IMR-90 (cell line): ENCODE data around the gene KIF3B. TPM values are rescaled to one million over a fixed set of nuclear protein-coding genes. Genes with fewer than 3 reads are reported as not detected.

Experiments used
- ATAC-seq: fragments of 200-7000 bp; cut with Tn5 transposase; 2 replicates; pipeline ENCODE4 v1.9.1; 2020; ENCODE audit warnings: low read depth, mild to moderate bottlenecking, moderate library complexity
- BruUV-seq: library from RNA; stranded (reverse); fragments of 400-500 nt; replicated peaks from 2 replicates; lab custom pipeline; 2021; lab: Mats Ljungman, UMichigan
- CTCF ChIA-PET: fragments of 300-600 bp; formaldehyde crosslinking; extraction: SDS; loops from one replicate; lab custom pipeline; 2021; ENCODE audit warnings: antibody characterized with exemption; lab: Yijun Ruan, JAX
- POLR2A ChIA-PET: fragments of 300-600 bp; sonication (Branson Sonifier 250); formaldehyde crosslinking; loops from one replicate; lab custom pipeline; 2022; ENCODE audit warnings: antibody characterized with exemption; ENCODE audit not compliant: unreplicated experiment; lab: Charles Lee
- DNase-seq: peaks from one replicate; pipeline ENCODE4 v3.0.0; 2013
- H2AFZ ChIP-seq: replicated peaks from 2 replicates; pipeline ENCODE3; 2013; ENCODE audit warnings: low read length, mild to moderate bottlenecking; ENCODE audit not compliant: poor library complexity
- H2AK5ac ChIP-seq: 2 replicates; pipeline ENCODE4 v1.6.1; 2013; ENCODE audit warnings: low read depth, low read length, inconsistent platforms
- H2AK9ac ChIP-seq: replicated peaks from 2 replicates; pipeline ENCODE3; 2013; ENCODE audit warnings: mild to moderate bottlenecking, low read depth, low read length, moderate library complexity; ENCODE audit not compliant: poor library complexity
- H2BK120ac ChIP-seq: 2 replicates; pipeline ENCODE4 v1.6.1; 2013; ENCODE audit warnings: low read depth, low read length, inconsistent platforms
- H2BK15ac ChIP-seq: 3 replicates; pipeline ENCODE4 v1.6.1; 2013; ENCODE audit warnings: low read depth, low read length, inconsistent platforms
- H2BK20ac ChIP-seq: 2 replicates; pipeline ENCODE4 v1.6.1; 2013; ENCODE audit warnings: low read depth, mild to moderate bottlenecking, inconsistent platforms, low read length, moderate library complexity
- H2BK5ac ChIP-seq: 2 replicates; pipeline ENCODE4 v1.6.1; 2013; ENCODE audit warnings: mild to moderate bottlenecking, low read depth, low read length, inconsistent platforms; ENCODE audit not compliant: poor library complexity, severe bottlenecking
- H3K14ac ChIP-seq: replicated peaks from 2 replicates; pipeline ENCODE4 v1.6.1; 2013; ENCODE audit warnings: low read depth, low read length, inconsistent platforms
- H3K18ac ChIP-seq: 2 replicates; pipeline ENCODE4 v1.6.1; 2013; ENCODE audit warnings: low read depth, low read length, control low read depth
- H3K23ac ChIP-seq: 2 replicates; pipeline ENCODE4 v1.6.1; 2013; ENCODE audit warnings: low read depth, low read length, inconsistent platforms
- H3K27ac ChIP-seq: 2 replicates; pipeline ENCODE4 v1.5.1; 2013; ENCODE audit warnings: mild to moderate bottlenecking, control low read depth, low read length; ENCODE audit not compliant: insufficient read depth
- H3K27me3 ChIP-seq: 2 replicates; pipeline ENCODE4 v1.6.1; 2013; ENCODE audit warnings: low read length; ENCODE audit not compliant: control insufficient read depth, insufficient read depth
- H3K36me3 ChIP-seq: 2 replicates; pipeline ENCODE4 v1.6.1; 2013; ENCODE audit warnings: low read length, mixed read lengths; ENCODE audit not compliant: control insufficient read depth, insufficient read depth
- H3K4ac ChIP-seq: 2 replicates; pipeline ENCODE4 v1.6.1; 2013; ENCODE audit warnings: low read depth, low read length, inconsistent platforms
- H3K4me1 ChIP-seq: 2 replicates; pipeline ENCODE4 v1.6.1; 2013; ENCODE audit warnings: low read length, mixed read lengths; ENCODE audit not compliant: control insufficient read depth, insufficient read depth
- H3K4me2 ChIP-seq: 2 replicates; pipeline ENCODE4 v1.6.1; 2013; ENCODE audit warnings: low read depth, mild to moderate bottlenecking, control low read depth, low read length, moderate library complexity
- H3K4me3 ChIP-seq: 2 replicates; pipeline ENCODE4 v1.5.1; 2013; ENCODE audit warnings: low read depth, mild to moderate bottlenecking, control low read depth, low read length, moderate library complexity; ENCODE audit not compliant: insufficient read depth
- H3K56ac ChIP-seq: 2 replicates; pipeline ENCODE4 v1.6.1; 2013; ENCODE audit warnings: low read length, inconsistent platforms; ENCODE audit not compliant: insufficient read depth; ENCODE audit errors: extremely low read depth
- H3K79me1 ChIP-seq, 2 experiments: 2 replicates each; pipeline ENCODE4 v1.6.1; 2013; ENCODE audit warnings: low read length in 2 of 2, inconsistent platforms in 1 of 2, low read depth in 1 of 2
- H3K9ac ChIP-seq: 2 replicates; pipeline ENCODE4 v1.6.1; 2013; ENCODE audit warnings: low read depth, low read length, control low read depth
- H3K9me1 ChIP-seq: 2 replicates; pipeline ENCODE4 v1.6.1; 2013; ENCODE audit warnings: low read length, inconsistent platforms; ENCODE audit not compliant: insufficient read depth
- H3K9me3 ChIP-seq: 2 replicates; pipeline ENCODE4 v1.6.1; 2013; ENCODE audit warnings: low read length; ENCODE audit not compliant: control insufficient read depth, insufficient read depth
- H4K20me1 ChIP-seq: 2 replicates; pipeline ENCODE4 v1.6.1; 2013; ENCODE audit warnings: low read length, inconsistent platforms; ENCODE audit not compliant: insufficient read depth
- H4K5ac ChIP-seq: 2 replicates; pipeline ENCODE4 v1.6.1; 2013; ENCODE audit warnings: mild to moderate bottlenecking, low read depth, low read length, control low read depth
- H4K8ac ChIP-seq, 2 experiments: 2 replicates each; pipeline ENCODE4 v1.6.1; 2013; ENCODE audit warnings: low read depth in 2 of 2, low read length in 2 of 2, control low read depth in 1 of 2, inconsistent platforms in 1 of 2
- H4K91ac ChIP-seq: 2 replicates; pipeline ENCODE4 v1.6.1; 2013; ENCODE audit warnings: low read depth, low read length, inconsistent platforms; ENCODE audit not compliant: insufficient read depth
- CEBPB ChIP-seq: IDR thresholded peaks from 2 replicates; pipeline ENCODE4 v1.6.1; 2012; ENCODE audit warnings: low read depth, low read length, improper control_type of control experiment
- CHD1 ChIP-seq: IDR thresholded peaks from 2 replicates; pipeline ENCODE4 v1.6.1; 2012; ENCODE audit warnings: low read depth, low read length, improper control_type of control experiment
- MAZ ChIP-seq: IDR thresholded peaks from 2 replicates; pipeline ENCODE4 v1.6.1; 2012; ENCODE audit warnings: low read depth, mild to moderate bottlenecking, low read length, improper control_type of control experiment, moderate library complexity, borderline replicate concordance
- NFE2L2 ChIP-seq: fragments of 150-350 bp; IDR thresholded peaks from 2 replicates; pipeline ENCODE4 v1.6.1; 2016; ENCODE audit warnings: low read depth, mild to moderate bottlenecking, low read length
- RCOR1 ChIP-seq: IDR thresholded peaks from 2 replicates; pipeline ENCODE4 v1.6.1; 2012; ENCODE audit warnings: mild to moderate bottlenecking, low read length, improper control_type of control experiment; ENCODE audit not compliant: insufficient replicate concordance
- RFX5 ChIP-seq: IDR thresholded peaks from 2 replicates; pipeline ENCODE4 v1.8.0; 2012; ENCODE audit warnings: low read depth, mild to moderate bottlenecking, low read length, moderate library complexity
- WGBS, 2 experiments: methylation state at CpG; one replicate each; pipeline versions ENCODE4 v1.1.5 to v1.1.7; 2013; ENCODE audit warnings: missing lambda C conversion rate in 2 of 2; ENCODE audit not compliant: insufficient read length in 1 of 2; ENCODE audit errors: extremely low coverage in 2 of 2; 5-methylcytosine and 5-hydroxymethylcytosine counted together
- dilution Hi-C: fragments of 300-500 bp; cut with HindIII; formaldehyde crosslinking; loops from one replicate; pipeline ENCODE4 v1.14.3; 2018; ENCODE audit warnings: low sequenced_read_pairs; ENCODE audit not compliant: unreplicated experiment
- in situ Hi-C: fragments of 300-500 bp; cut with MboI; formaldehyde crosslinking; loops from 3 replicates; pipeline ENCODE4 v1.14.3; 2019; ENCODE audit warnings: low sequenced_read_pairs, inconsistent platforms, mixed read lengths
- intact Hi-C: fragments of 100-400 bp; cut with micrococcal nuclease; formaldehyde crosslinking; loops from 2 replicates; pipeline ENCODE4 v1.10.0; 2022
- polyA plus RNA-seq, 3 experiments: library from polyadenylated mRNA; depleted of rRNA; stranded (reverse); fragments of >200 nt; gene quantifications; 2 replicates each; pipeline ENCODE4 v1.2.3, GENCODE V29; 2012; ENCODE audit warnings: low replicate concordance in 1 of 3
- total RNA-seq: library from RNA; depleted of rRNA; stranded (reverse); fragments of >200 nt; gene quantifications from 2 replicates; pipeline ENCODE4 v1.2.3, GENCODE V29; 2012
- TF ChIP-seq, protein P1 (sequence below): conservative IDR thresholded peaks from 2 replicates; pipeline ENCODE4 v1.5.1; 2012; ENCODE audit warnings: mild to moderate bottlenecking, low read depth, low read length, improper control_type of control experiment
- TF ChIP-seq, protein P2 (sequence below): fragments of 150-350 bp; IDR thresholded peaks from 2 replicates; pipeline ENCODE4 v1.6.1; 2017; ENCODE audit warnings: mild to moderate bottlenecking, antibody characterized with exemption, low read length, low read depth
- TF ChIP-seq, protein P3 (sequence below): fragments of 150-350 bp; IDR thresholded peaks from 2 replicates; pipeline ENCODE4 v1.6.1; 2016; ENCODE audit warnings: low read depth, mild to moderate bottlenecking, low read length, moderate library complexity, borderline replicate concordance

KIF3B gene
- total and polyA plus RNA-seq, 2 of the 4 experiments (the other 2 are of a cell fraction): 17.1 to 28.1 TPM

DNA sequence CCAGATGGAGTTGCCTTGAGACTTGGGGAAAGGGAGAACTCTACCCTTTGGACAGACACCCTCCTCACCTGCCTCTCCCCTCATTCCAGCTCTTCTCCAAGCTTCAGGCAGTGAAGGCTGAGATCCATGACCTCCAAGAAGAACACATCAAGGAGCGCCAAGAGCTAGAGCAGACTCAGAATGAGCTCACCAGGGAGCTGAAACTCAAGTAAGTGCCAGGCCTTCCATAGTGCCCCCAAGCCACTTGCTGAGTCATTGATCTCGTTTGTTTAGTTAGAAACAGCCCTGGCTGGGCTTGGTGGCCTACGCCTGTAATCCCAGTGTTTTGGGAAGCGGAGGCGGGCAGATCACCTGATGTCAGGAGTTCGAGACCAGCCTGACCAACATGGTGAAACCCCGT, 39.2 kb downstream of the KIF3B start:
- DNase-seq: peak; percentile 44
- no peak overlapping the region for H3K23ac ChIP-seq
- H2AK9ac ChIP-seq: no peak overlapping the region
- in situ Hi-C loops: no loop called here
- no peak overlapping the region for H3K9ac ChIP-seq
- no peak overlapping the region for H2BK15ac ChIP-seq
- H3K4ac ChIP-seq: no peak overlapping the region
- no TSS peak for BruUV-seq
- no peak overlapping the region for H4K5ac ChIP-seq
- no peak overlapping the region for H3K56ac ChIP-seq
- intact Hi-C loops: no loop called here
- POLR2A ChIA-PET: no interaction called here
- no peaks in the 10 kb centered on the region for H4K20me1 ChIP-seq
- TF ChIP-seq RCOR1 (no peak), NFE2L2 (peak; percentile 17; the same call in 1 of the 2 replicates), CEBPB (no peak), RFX5 (no peak), MAZ (no peak), CHD1 (no peak)
- TF ChIP-seq, protein P1, sequence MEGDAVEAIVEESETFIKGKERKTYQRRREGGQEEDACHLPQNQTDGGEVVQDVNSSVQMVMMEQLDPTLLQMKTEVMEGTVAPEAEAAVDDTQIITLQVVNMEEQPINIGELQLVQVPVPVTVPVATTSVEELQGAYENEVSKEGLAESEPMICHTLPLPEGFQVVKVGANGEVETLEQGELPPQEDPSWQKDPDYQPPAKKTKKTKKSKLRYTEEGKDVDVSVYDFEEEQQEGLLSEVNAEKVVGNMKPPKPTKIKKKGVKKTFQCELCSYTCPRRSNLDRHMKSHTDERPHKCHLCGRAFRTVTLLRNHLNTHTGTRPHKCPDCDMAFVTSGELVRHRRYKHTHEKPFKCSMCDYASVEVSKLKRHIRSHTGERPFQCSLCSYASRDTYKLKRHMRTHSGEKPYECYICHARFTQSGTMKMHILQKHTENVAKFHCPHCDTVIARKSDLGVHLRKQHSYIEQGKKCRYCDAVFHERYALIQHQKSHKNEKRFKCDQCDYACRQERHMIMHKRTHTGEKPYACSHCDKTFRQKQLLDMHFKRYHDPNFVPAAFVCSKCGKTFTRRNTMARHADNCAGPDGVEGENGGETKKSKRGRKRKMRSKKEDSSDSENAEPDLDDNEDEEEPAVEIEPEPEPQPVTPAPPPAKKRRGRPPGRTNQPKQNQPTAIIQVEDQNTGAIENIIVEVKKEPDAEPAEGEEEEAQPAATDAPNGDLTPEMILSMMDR: no peak
- TF ChIP-seq, protein P2, sequence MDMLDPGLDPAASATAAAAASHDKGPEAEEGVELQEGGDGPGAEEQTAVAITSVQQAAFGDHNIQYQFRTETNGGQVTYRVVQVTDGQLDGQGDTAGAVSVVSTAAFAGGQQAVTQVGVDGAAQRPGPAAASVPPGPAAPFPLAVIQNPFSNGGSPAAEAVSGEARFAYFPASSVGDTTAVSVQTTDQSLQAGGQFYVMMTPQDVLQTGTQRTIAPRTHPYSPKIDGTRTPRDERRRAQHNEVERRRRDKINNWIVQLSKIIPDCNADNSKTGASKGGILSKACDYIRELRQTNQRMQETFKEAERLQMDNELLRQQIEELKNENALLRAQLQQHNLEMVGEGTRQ: no peak
- TF ChIP-seq, protein P3, sequence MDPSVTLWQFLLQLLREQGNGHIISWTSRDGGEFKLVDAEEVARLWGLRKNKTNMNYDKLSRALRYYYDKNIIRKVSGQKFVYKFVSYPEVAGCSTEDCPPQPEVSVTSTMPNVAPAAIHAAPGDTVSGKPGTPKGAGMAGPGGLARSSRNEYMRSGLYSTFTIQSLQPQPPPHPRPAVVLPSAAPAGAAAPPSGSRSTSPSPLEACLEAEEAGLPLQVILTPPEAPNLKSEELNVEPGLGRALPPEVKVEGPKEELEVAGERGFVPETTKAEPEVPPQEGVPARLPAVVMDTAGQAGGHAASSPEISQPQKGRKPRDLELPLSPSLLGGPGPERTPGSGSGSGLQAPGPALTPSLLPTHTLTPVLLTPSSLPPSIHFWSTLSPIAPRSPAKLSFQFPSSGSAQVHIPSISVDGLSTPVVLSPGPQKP: no peak
- H3K27me3 ChIP-seq: no peaks in the 10 kb centered on the region
- H3K36me3 ChIP-seq: peaks cover 18% of the 10 kb centered on the region
- H3K4me1 ChIP-seq: peaks cover 2% of the 10 kb centered on the region; the same call in 1 of the 2 replicates
- H3K18ac ChIP-seq: no peak overlapping the region
- no peak overlapping the region for H3K4me2 ChIP-seq
- no peak overlapping the region for H3K4me3 ChIP-seq
- peaks cover 7 to 11% of the 10 kb centered on the region in 2 experiments; a peak in 2 of 4 replicates for H3K79me1 ChIP-seq
- ATAC-seq: no peak
- no peak overlapping the region for H3K14ac ChIP-seq
- no peaks in the 10 kb centered on the region for H3K9me3 ChIP-seq
- H3K9me1 ChIP-seq: 0 out of 2 replicates have a peak, but pooled peaks cover 2% of the 10 kb centered on the region
- no peak overlapping the region for H4K91ac ChIP-seq
- H2BK20ac ChIP-seq: no peak overlapping the region
- no peak overlapping the region for H3K27ac ChIP-seq
- CTCF ChIA-PET: no interaction called here
- H2BK5ac ChIP-seq: no peak overlapping the region
- no peak overlapping the region for H2AK5ac ChIP-seq
- no peak overlapping the region for H2BK120ac ChIP-seq
- H4K8ac ChIP-seq: no peak overlapping the region
- 64% methylated on average over 3 of the region's 7 CpGs; no CpG with 5 or more reads in 1 of the 2 experiments for WGBS, 2 experiments
- dilution Hi-C loops: no loop called here
- no peak overlapping the region for H2AFZ ChIP-seq
